ENCODE measurements around the gene EPB41L4B.

Gene EPB41L4B

DNA sequence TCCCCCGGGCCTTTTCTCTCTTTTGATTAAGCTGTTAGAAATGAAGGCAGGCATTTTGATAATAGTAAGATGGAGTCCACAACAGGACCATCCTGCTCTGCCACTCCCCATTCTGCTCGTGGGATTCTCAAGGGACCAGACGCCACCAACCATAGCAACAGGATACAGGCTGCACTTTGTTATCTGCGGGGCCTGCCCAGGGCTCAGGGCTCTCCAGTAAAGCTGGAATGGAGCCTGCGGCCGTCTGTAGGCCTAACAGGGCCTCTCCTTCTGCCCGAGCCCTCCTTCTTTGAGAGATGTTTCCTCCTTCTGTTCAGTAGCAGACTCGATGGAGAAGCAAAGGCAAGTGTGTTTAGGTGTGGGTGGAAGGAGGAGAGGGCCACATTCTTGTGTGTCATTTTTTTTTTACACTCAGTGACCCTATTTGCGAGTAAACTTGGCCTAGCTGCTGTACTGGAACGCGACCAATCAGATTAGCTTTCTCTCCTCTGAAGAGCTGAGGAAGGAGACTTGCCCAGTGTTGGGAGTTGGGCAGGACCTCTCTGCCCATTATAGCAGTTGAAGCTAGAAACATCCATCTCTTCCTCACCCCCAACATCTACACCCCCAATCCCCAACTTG, 8.9 kb upstream of the EPB41L4B start:
- H3K4me2 ChIP-seq (ENCODE audit: low read depth, low read length, poor library complexity, severe bottlenecking): no peak overlapping the region
- no peaks in the 10 kb centered on the region for H3K27me3 ChIP-seq (ENCODE audit: insufficient read depth, low read length, poor library complexity, severe bottlenecking)
- TF ChIP-seq EZH2phosphoT487 (IDR thresholded peaks at IDR 0.05; ENCODE audit: borderline replicate concordance): no peak
- TF ChIP-seq, protein P1, sequence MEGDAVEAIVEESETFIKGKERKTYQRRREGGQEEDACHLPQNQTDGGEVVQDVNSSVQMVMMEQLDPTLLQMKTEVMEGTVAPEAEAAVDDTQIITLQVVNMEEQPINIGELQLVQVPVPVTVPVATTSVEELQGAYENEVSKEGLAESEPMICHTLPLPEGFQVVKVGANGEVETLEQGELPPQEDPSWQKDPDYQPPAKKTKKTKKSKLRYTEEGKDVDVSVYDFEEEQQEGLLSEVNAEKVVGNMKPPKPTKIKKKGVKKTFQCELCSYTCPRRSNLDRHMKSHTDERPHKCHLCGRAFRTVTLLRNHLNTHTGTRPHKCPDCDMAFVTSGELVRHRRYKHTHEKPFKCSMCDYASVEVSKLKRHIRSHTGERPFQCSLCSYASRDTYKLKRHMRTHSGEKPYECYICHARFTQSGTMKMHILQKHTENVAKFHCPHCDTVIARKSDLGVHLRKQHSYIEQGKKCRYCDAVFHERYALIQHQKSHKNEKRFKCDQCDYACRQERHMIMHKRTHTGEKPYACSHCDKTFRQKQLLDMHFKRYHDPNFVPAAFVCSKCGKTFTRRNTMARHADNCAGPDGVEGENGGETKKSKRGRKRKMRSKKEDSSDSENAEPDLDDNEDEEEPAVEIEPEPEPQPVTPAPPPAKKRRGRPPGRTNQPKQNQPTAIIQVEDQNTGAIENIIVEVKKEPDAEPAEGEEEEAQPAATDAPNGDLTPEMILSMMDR (conservative IDR thresholded peaks at IDR 0.05; ENCODE audit: low read length): no peak
- H3K4me1 ChIP-seq (ENCODE audit: insufficient read depth, low read length, poor library complexity, severe bottlenecking): no peaks in the 10 kb centered on the region
- H3F3A ChIP-seq (ENCODE audit: low read depth): no peaks in the 10 kb centered on the region
- H4K20me1 ChIP-seq (ENCODE audit: insufficient read depth, low read length, poor library complexity, severe bottlenecking): no peaks in the 10 kb centered on the region
- H3K36me3 ChIP-seq (ENCODE audit: insufficient read depth, low read length): no peaks in the 10 kb centered on the region
- no peak overlapping the region for H2AFZ ChIP-seq (ENCODE audit: low read length)
- H3K9ac ChIP-seq (ENCODE audit: low read depth, low read length, poor library complexity, severe bottlenecking): no peak overlapping the region
- H3K4me3 ChIP-seq (ENCODE audit: low read length, poor library complexity, severe bottlenecking): no peak overlapping the region
- no peaks in the 10 kb centered on the region for H3K9me3 ChIP-seq (ENCODE audit: insufficient read depth, low read depth, low read length)
- H3K9me2 ChIP-seq (replicated peaks; ENCODE audit: low read depth, low read length): no peaks in the 10 kb centered on the region
- no peaks in the 10 kb centered on the region for H3K79me2 ChIP-seq (ENCODE audit: insufficient read depth, low read length)

DNA sequence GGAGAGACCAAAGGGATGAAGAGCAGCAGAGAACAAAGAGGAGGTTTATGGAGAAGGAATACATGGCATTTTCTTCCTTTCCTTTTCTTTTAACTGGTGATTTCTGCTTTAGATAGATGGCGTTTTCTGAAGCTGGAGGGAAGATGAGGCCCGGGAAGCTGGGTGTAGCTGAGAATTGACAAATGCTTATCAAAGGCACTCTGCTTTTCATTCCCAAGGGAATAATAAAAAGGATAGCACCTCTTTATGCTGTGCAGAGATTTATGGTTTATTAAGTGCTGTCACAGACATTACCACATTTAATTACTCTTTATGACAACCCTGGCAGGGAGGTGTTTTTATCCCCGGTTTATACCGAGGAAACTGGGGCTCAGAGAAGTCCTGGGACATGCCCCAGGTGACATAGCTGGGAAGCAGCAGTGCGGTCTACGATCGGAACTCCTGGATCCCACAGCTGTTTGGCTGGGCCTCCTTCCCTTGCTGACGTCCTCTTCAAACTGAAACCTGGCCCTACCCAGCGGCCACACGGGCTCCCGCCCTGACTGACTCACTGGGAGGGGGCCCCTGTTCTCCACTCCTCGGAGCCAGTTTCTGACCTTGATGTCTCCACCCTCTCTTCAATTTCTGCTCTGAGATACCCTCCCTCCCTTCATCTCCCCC, 8.2 kb upstream of the EPB41L4B start:
- H3K79me2 ChIP-seq (ENCODE audit: insufficient read depth, low read length): no peaks in the 10 kb centered on the region
- H2AFZ ChIP-seq (ENCODE audit: low read length): no peak overlapping the region
- no peaks in the 10 kb centered on the region for H3K9me2 ChIP-seq (replicated peaks; ENCODE audit: low read depth, low read length)
- no peak overlapping the region for H3K4me3 ChIP-seq (ENCODE audit: low read length, poor library complexity, severe bottlenecking)
- H3K4me2 ChIP-seq (ENCODE audit: low read depth, low read length, poor library complexity, severe bottlenecking): no peak overlapping the region
- no peaks in the 10 kb centered on the region for H3K4me1 ChIP-seq (ENCODE audit: insufficient read depth, low read length, poor library complexity, severe bottlenecking)
- H3F3A ChIP-seq (ENCODE audit: low read depth): no peaks in the 10 kb centered on the region
- H4K20me1 ChIP-seq (ENCODE audit: insufficient read depth, low read length, poor library complexity, severe bottlenecking): no peaks in the 10 kb centered on the region
- no peaks in the 10 kb centered on the region for H3K9me3 ChIP-seq (ENCODE audit: insufficient read depth, low read depth, low read length)
- no peaks in the 10 kb centered on the region for H3K36me3 ChIP-seq (ENCODE audit: insufficient read depth, low read length)
- TF ChIP-seq EZH2phosphoT487 (IDR thresholded peaks at IDR 0.05; ENCODE audit: borderline replicate concordance): no peak
- TF ChIP-seq, protein P1 (conservative IDR thresholded peaks at IDR 0.05; ENCODE audit: low read length): no peak
- H3K27me3 ChIP-seq (ENCODE audit: insufficient read depth, low read length, poor library complexity, severe bottlenecking): no peaks in the 10 kb centered on the region
- H3K9ac ChIP-seq (ENCODE audit: low read depth, low read length, poor library complexity, severe bottlenecking): no peak overlapping the region

DNA sequence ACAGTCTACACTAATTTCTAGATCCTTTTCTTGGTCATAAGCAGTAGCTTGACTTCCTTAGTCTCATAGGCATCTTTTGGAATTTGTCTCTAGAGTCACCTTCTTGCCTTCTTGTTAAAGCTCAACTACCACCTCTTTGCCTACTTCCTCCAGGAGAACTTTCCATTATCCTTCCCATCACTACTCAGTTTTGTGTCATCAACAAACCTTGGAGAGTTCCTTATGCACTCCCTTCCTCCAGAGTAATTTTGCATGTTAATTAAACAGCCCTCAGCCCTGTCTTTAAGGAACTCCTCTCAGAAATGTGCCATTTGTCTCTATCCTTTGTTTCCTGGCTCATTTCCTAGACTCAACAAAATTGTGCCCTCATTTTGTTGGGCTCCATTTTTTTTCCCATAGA, 4.2 kb upstream of the EPB41L4B start:
- TF ChIP-seq, protein P1 (conservative IDR thresholded peaks at IDR 0.05; ENCODE audit: low read length): no peak
- no peak for TF ChIP-seq EZH2phosphoT487 (IDR thresholded peaks at IDR 0.05; ENCODE audit: borderline replicate concordance)
- Histone ChIP-seq H3K79me2 (ENCODE audit: insufficient read depth, low read length) (no peaks in the 10 kb centered on the region), H4K20me1 (ENCODE audit: insufficient read depth, low read length, poor library complexity, severe bottlenecking) (no peaks in the 10 kb centered on the region), H3K4me2 (ENCODE audit: low read depth, low read length, poor library complexity, severe bottlenecking) (no peak overlapping the region), H3K9me2 (replicated peaks; ENCODE audit: low read depth, low read length) (no peaks in the 10 kb centered on the region), H3K9ac (ENCODE audit: low read depth, low read length, poor library complexity, severe bottlenecking) (no peak overlapping the region), H3K4me3 (ENCODE audit: low read length, poor library complexity, severe bottlenecking) (no peak overlapping the region), H2AFZ (ENCODE audit: low read length) (no peak overlapping the region), H3K27me3 (ENCODE audit: insufficient read depth, low read length, poor library complexity, severe bottlenecking) (no peaks in the 10 kb centered on the region), H3K36me3 (ENCODE audit: insufficient read depth, low read length) (no peaks in the 10 kb centered on the region), H3K9me3 (ENCODE audit: insufficient read depth, low read depth, low read length) (no peaks in the 10 kb centered on the region), H3F3A (ENCODE audit: low read depth) (no peaks in the 10 kb centered on the region), H3K4me1 (ENCODE audit: insufficient read depth, low read length, poor library complexity, severe bottlenecking) (no peaks in the 10 kb centered on the region)
